ENCODE data around the gene BMP7.

BMP7 gene

GRCh38 chr20:57211406-57211805 is 55.0 kb downstream of the BMP7 start:
- TF ChIP-seq, protein P1, sequence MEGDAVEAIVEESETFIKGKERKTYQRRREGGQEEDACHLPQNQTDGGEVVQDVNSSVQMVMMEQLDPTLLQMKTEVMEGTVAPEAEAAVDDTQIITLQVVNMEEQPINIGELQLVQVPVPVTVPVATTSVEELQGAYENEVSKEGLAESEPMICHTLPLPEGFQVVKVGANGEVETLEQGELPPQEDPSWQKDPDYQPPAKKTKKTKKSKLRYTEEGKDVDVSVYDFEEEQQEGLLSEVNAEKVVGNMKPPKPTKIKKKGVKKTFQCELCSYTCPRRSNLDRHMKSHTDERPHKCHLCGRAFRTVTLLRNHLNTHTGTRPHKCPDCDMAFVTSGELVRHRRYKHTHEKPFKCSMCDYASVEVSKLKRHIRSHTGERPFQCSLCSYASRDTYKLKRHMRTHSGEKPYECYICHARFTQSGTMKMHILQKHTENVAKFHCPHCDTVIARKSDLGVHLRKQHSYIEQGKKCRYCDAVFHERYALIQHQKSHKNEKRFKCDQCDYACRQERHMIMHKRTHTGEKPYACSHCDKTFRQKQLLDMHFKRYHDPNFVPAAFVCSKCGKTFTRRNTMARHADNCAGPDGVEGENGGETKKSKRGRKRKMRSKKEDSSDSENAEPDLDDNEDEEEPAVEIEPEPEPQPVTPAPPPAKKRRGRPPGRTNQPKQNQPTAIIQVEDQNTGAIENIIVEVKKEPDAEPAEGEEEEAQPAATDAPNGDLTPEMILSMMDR (IDR thresholded peaks at IDR 0.05; ENCODE audit: low read depth, low read length, missing control alignments) = no peak
- DNase-seq (ENCODE audit: low read depth) = no peak
- in situ Hi-C loops (cut with HindIII; ENCODE audit: low sequenced_read_pairs) = no loop called here
- no peak overlapping the region for H3K4me3 ChIP-seq (ENCODE audit: low read depth, low read length)

GRCh38 chr20:57210911-57211280 is 55.5 kb downstream of the BMP7 start:
- DNase-seq (ENCODE audit: low read depth) = no peak
- TF ChIP-seq, protein P1 (IDR thresholded peaks at IDR 0.05; ENCODE audit: low read depth, low read length, missing control alignments) = no peak
- in situ Hi-C loops (cut with HindIII; ENCODE audit: low sequenced_read_pairs) = no loop called here
- H3K4me3 ChIP-seq (ENCODE audit: low read depth, low read length) = no peak overlapping the region

GRCh38 chr20:57210054-57210910 is 56.2 kb downstream of the BMP7 start:
- H3K4me3 ChIP-seq (ENCODE audit: low read depth, low read length) = no peak overlapping the region
- TF ChIP-seq, protein P1 (IDR thresholded peaks at IDR 0.05; ENCODE audit: low read depth, low read length, missing control alignments) = no peak
- DNase-seq (ENCODE audit: low read depth) = no peak
- in situ Hi-C loops (cut with HindIII; ENCODE audit: low sequenced_read_pairs) = no loop called here

- no peak for DNase-seq (ENCODE audit: low read depth)
- in situ Hi-C loops (cut with HindIII; ENCODE audit: low sequenced_read_pairs) = no loop called here
- H3K4me3 ChIP-seq (ENCODE audit: low read depth, low read length) = no peak overlapping the region
- TF ChIP-seq, protein P1 (IDR thresholded peaks at IDR 0.05; ENCODE audit: low read depth, low read length, missing control alignments) = no peak
These were observed 57.0 kb downstream of the BMP7 start for GRCh38 chr20:57209413-57209812.

DNA sequence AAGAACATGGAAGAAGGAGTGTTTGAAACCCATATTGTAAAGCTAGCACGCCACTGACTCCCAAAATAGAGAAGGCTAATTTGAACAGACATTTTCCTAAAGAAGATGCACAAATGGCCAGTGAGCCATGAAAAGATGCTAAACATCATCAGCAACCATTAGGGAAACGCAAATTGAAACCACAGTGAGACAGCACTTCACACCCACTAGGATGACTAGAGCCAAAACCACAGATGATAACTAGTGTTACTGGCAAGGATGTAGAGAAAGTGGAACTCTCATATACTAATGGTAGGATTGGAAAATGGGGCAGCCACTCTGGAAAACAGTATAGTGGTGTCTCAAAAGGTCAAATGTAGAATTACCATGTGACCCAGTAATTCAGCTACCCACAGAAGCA is 58.2 kb downstream of the BMP7 start:
- in situ Hi-C loops (cut with HindIII; ENCODE audit: low sequenced_read_pairs) = no loop called here

GRCh38 chr20:57207251-57207650 is 59.2 kb downstream of the BMP7 start:
- H3K4me3 ChIP-seq (ENCODE audit: low read depth, low read length) = no peak overlapping the region
- no peak for DNase-seq (ENCODE audit: low read depth)
- TF ChIP-seq, protein P1 (IDR thresholded peaks at IDR 0.05; ENCODE audit: low read depth, low read length, missing control alignments) = no peak
- in situ Hi-C loops (cut with HindIII; ENCODE audit: low sequenced_read_pairs) = no loop called here

More for the DNA sequence above, 58.2 kb downstream of the BMP7 start:
- H3K4me3 ChIP-seq (ENCODE audit: low read depth, low read length) = no peak overlapping the region
- TF ChIP-seq, protein P1 (IDR thresholded peaks at IDR 0.05; ENCODE audit: low read depth, low read length, missing control alignments) = no peak
- DNase-seq (ENCODE audit: low read depth) = peak; percentile 12
